Measurements from ENCODE around the gene AP3S2.

DNA sequence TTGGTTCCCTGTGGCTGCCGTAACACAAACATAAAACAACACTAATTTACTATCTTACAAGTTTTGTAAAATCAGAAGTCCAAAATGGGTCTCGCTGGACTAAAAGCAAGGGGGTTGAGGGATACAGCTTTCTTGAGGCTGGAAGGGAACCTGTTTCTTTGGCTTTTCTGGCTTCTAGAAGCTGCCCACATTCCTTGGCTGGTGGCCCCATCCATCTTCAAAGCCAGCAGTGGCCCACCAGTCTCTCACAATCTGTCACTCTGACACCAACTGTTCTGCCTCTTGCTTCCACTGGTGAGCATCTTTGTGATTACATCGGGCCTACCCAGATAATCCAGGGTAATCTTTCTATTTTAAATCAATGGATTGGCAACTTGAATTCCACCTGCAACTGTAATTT lies 78.0 kb downstream of the AP3S2 start:
- TF ChIP-seq POLR2A (IDR thresholded peaks at IDR 0.05) = no peak
- TF ChIP-seq, protein P1, sequence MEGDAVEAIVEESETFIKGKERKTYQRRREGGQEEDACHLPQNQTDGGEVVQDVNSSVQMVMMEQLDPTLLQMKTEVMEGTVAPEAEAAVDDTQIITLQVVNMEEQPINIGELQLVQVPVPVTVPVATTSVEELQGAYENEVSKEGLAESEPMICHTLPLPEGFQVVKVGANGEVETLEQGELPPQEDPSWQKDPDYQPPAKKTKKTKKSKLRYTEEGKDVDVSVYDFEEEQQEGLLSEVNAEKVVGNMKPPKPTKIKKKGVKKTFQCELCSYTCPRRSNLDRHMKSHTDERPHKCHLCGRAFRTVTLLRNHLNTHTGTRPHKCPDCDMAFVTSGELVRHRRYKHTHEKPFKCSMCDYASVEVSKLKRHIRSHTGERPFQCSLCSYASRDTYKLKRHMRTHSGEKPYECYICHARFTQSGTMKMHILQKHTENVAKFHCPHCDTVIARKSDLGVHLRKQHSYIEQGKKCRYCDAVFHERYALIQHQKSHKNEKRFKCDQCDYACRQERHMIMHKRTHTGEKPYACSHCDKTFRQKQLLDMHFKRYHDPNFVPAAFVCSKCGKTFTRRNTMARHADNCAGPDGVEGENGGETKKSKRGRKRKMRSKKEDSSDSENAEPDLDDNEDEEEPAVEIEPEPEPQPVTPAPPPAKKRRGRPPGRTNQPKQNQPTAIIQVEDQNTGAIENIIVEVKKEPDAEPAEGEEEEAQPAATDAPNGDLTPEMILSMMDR (IDR thresholded peaks at IDR 0.05) = no peak

All from Peyer's patch (tissue), 4 donors.